CD14-positive monocyte (primary cell): ENCODE measurements around the gene GINS2. TPM values are rescaled to one million over a fixed set of nuclear protein-coding genes. Genes with fewer than 3 reads are reported as not detected.

Source experiments
- DNase-seq, 3 donors: peaks; one replicate each; pipeline ENCODE4 v3.0.0-alpha.2; 2011 to 2022
- H2AFZ ChIP-seq: 2 replicates; pipeline ENCODE4 v1.6.0; 2012; ENCODE audit warnings: mild to moderate bottlenecking, low read depth, low read length, inconsistent platforms; ENCODE audit not compliant: insufficient read depth, poor library complexity, severe bottlenecking
- H3K27ac ChIP-seq, 2 donors: 1 replicate in 1 of 2; 2 replicates in 1 of 2; pipeline ENCODE4 v1.5.1; 2012 to 2013; ENCODE audit warnings: low read length in 2 of 2, control low read depth in 1 of 2, inconsistent platforms in 1 of 2, low read depth in 1 of 2, mild to moderate bottlenecking in 1 of 2
- H3K27me3 ChIP-seq, 2 donors: one replicate each; pipeline versions ENCODE4 v1.6.0 to v1.6.1; 2011 to 2013; ENCODE audit warnings: low read length in 2 of 2; ENCODE audit not compliant: control insufficient read depth in 2 of 2, insufficient read depth in 2 of 2
- H3K36me3 ChIP-seq, 2 donors: replicated peaks in 1 of 2; 1 replicate in 1 of 2; 2 replicates in 1 of 2; pipeline versions ENCODE4 v1.5.1 to v1.6.1; 2012 to 2013; ENCODE audit warnings: low read length in 2 of 2, control low read depth in 1 of 2, inconsistent platforms in 1 of 2, mild to moderate bottlenecking in 1 of 2; ENCODE audit not compliant: insufficient read depth in 2 of 2, control insufficient read depth in 1 of 2
- H3K4me1 ChIP-seq, 2 donors: 1 replicate in 1 of 2; 2 replicates in 1 of 2; pipeline versions ENCODE4 v1.5.1 to v1.6.1; 2012 to 2013; ENCODE audit warnings: low read length in 2 of 2, control low read depth in 1 of 2, inconsistent platforms in 1 of 2, mild to moderate bottlenecking in 1 of 2, moderate library complexity in 1 of 2; ENCODE audit not compliant: insufficient read depth in 2 of 2, control insufficient read depth in 1 of 2
- H3K4me2 ChIP-seq: replicated peaks from 2 replicates; pipeline ENCODE3; 2012; ENCODE audit warnings: low read length, moderate library complexity, mild to moderate bottlenecking; ENCODE audit not compliant: poor library complexity, severe bottlenecking; ENCODE audit errors: extremely low read depth
- H3K4me3 ChIP-seq, 3 experiments: fragments of 200-600 bp in 1 of 3; sonication (generic) in 1 of 3; replicated peaks in 1 of 3; 1 replicate in 2 of 3; 2 replicates in 1 of 3; pipeline ENCODE4 v1.5.1; 2011 to 2013; ENCODE audit warnings: low read length in 3 of 3, mild to moderate bottlenecking in 3 of 3, control low read depth in 2 of 3, low read depth in 2 of 3, inconsistent platforms in 1 of 3, moderate library complexity in 1 of 3
- H3K79me2 ChIP-seq: 2 replicates; pipeline ENCODE4 v1.6.0; 2012; ENCODE audit warnings: mild to moderate bottlenecking, control low read depth, inconsistent platforms, low read length, moderate library complexity; ENCODE audit not compliant: insufficient read depth
- H3K9ac ChIP-seq: 2 replicates; pipeline ENCODE4 v1.6.0; 2017; ENCODE audit warnings: low read length, mild to moderate bottlenecking; ENCODE audit not compliant: insufficient read depth, poor library complexity, severe bottlenecking
- H3K9me3 ChIP-seq, 2 donors: replicated peaks in 1 of 2; 1 replicate in 1 of 2; 2 replicates in 1 of 2; pipeline versions ENCODE4 v1.5.1 to v1.6.1; 2012 to 2013; ENCODE audit warnings: low read length in 2 of 2, control low read depth in 1 of 2; ENCODE audit not compliant: control insufficient read depth in 1 of 2, insufficient read depth in 1 of 2
- H4K20me1 ChIP-seq: 2 replicates; pipeline ENCODE4 v1.6.0; 2012; ENCODE audit warnings: mild to moderate bottlenecking, low read length, control low read depth, moderate library complexity; ENCODE audit not compliant: insufficient read depth
- H3K27ac Mint-ChIP-seq, 7 donors: one replicate each; pipeline ENCODE4 v1.8.0; 2020; ENCODE audit warnings: mild to moderate bottlenecking in 7 of 7, mixed read lengths in 7 of 7, moderate library complexity in 6 of 7, inconsistent platforms in 2 of 7
- H3K27me3 Mint-ChIP-seq, 3 donors: one replicate each; pipeline ENCODE4 v1.8.0; 2021 to 2022; ENCODE audit warnings: low read depth in 3 of 3, mild to moderate bottlenecking in 3 of 3, mixed read lengths in 3 of 3, moderate library complexity in 3 of 3, inconsistent platforms in 1 of 3
- H3K36me3 Mint-ChIP-seq, 2 donors: one replicate each; pipeline ENCODE4 v1.8.0; 2020; ENCODE audit warnings: mixed read lengths in 2 of 2, inconsistent platforms in 1 of 2, mild to moderate bottlenecking in 1 of 2
- H3K4me1 Mint-ChIP-seq: one replicate; pipeline ENCODE4 v1.8.0; 2020; ENCODE audit warnings: mild to moderate bottlenecking, mixed read lengths
- H3K4me3 Mint-ChIP-seq, 2 donors: one replicate each; pipeline ENCODE4 v1.8.0; 2020; ENCODE audit warnings: mild to moderate bottlenecking in 2 of 2, mixed read lengths in 2 of 2, moderate library complexity in 1 of 2
- H3K9me3 Mint-ChIP-seq, 7 donors: one replicate each; pipeline ENCODE4 v1.8.0; 2020 to 2022; ENCODE audit warnings: mixed read lengths in 7 of 7, mild to moderate bottlenecking in 6 of 7, moderate library complexity in 6 of 7, inconsistent platforms in 2 of 7
- CTCF ChIP-seq: fragments of 200-600 bp; IDR thresholded peaks from one replicate; pipeline ENCODE4 v1.8.0; 2022; ENCODE audit warnings: antibody characterized with exemption, mild to moderate bottlenecking
- WGBS: methylation state at CpG from one replicate; pipeline ENCODE4 v1.1.5; 2013; ENCODE audit warnings: missing lambda C conversion rate; ENCODE audit not compliant: insufficient coverage; 5-methylcytosine and 5-hydroxymethylcytosine counted together
- intact Hi-C, 2 donors: fragments of 100-400 bp; cut with micrococcal nuclease; formaldehyde crosslinking; loops; one replicate each; pipeline versions ENCODE4 v1.15.0 to v1.15.1; 2023
- polyA plus RNA-seq, 3 donors: library from polyadenylated mRNA; depleted of rRNA in 1 of 3; unstranded in 2 of 3; stranded (reverse) in 1 of 3; fragments of 300-500 nt in 2 of 3; fragments of >200 nt in 1 of 3; fragmentation: Illumina TruSeq in 2 of 3; gene quantifications; 1 replicate in 2 of 3; 2 replicates in 1 of 3; pipeline ENCODE4 v1.2.3, GENCODE V29; 2012 to 2021
- small RNA-seq: library from RNA; depleted of rRNA; stranded (forward); fragments of <200 nt; gene quantifications from one replicate; pipeline ENCODE3, GENCODE V24; 2012; ENCODE audit warnings: low read depth; ENCODE audit not compliant: insufficient read length

GINS2 gene
- polyA plus RNA-seq, 3 donors, result 0.13 to 0.28 TPM; not detected in 1

GRCh38 chr16:85627089-85627488 lies 61.7 kb downstream of the GINS2 start:
- Histone ChIP-seq H3K27me3 (no peaks in the 10 kb centered on the region), H3K4me2 (no peak overlapping the region), H3K4me3 (no peak overlapping the region), H3K36me3 (peaks cover 11 to 26% of the 10 kb centered on the region in 2 donors), H2AFZ (no peak overlapping the region), H4K20me1 (peaks cover 98% of the 10 kb centered on the region), H3K4me1 (no peaks in the 10 kb centered on the region), H3K27ac (no peak overlapping the region), H3K9ac (no peak overlapping the region), H3K79me2 (peaks cover 98% of the 10 kb centered on the region), H3K9me3 (peaks cover 14 to 24% of the 10 kb centered on the region in 2 donors)
- 44% methylated on average over 3 of the region's 8 CpGs for WGBS
- no peak for DNase-seq
- no peak overlapping the region for H3K4me3 Mint-ChIP-seq
- H3K9me3 Mint-ChIP-seq, result peaks cover 11 to 22% (median 20%) of the 10 kb centered on the region in 7 donors
- TF ChIP-seq CTCF, result no peak
- H3K27ac Mint-ChIP-seq, result peak overlapping the region in 4 of 7 donors; percentile 2 to 58 (median 36)
- peaks cover 22 to 33% of the 10 kb centered on the region in 2 donors for H3K36me3 Mint-ChIP-seq
- peaks cover 0 to 1% (median 0%) of the 10 kb centered on the region in 3 donors for H3K27me3 Mint-ChIP-seq
- intact Hi-C loops, result no loop called here
- H3K4me1 Mint-ChIP-seq, result peaks cover 8% of the 10 kb centered on the region

Small RNAs within 50 kb of the gene (small RNA-seq; reads per million reads assigned to genes)
- gene RN7SL381P, result not detected

Other genes with a start within 250 kb of the GINS2 start
- 10 to 100 TPM in 1 of 3 donors, under 1 TPM in 2; 0.67 to 38.9 (median 0.86) TPM for gene GSE1, start 75.6 kb downstream of the GINS2 start, polyA plus RNA-seq
- gene C16orf74, start 62.1 kb upstream of the GINS2 start, polyA plus RNA-seq, result 10 to 100 TPM; 11.3 to 26.6 (median 24.1) TPM
- gene EMC8, start 110.6 kb upstream of the GINS2 start, polyA plus RNA-seq, result 10 to 100 TPM; 28.2 to 30.0 (median 29.9) TPM
- gene COX4I1, start 110.7 kb upstream of the GINS2 start, polyA plus RNA-seq, result 1,000 to 10,000 TPM in 2 of 3 donors, 100 to 1,000 TPM in 1; 985 to 1,312 (median 1,132) TPM
- 100 to 1,000 TPM; 157 to 187 (median 184) TPM for gene IRF8, start 210.2 kb upstream of the GINS2 start, polyA plus RNA-seq